Upper lobe of right lung (tissue), 1 donor: ENCODE results near the gene DHRS13. TPM values are rescaled to one million over a fixed set of nuclear protein-coding genes. Genes with fewer than 3 reads are reported as not detected.
"Not testable (repeated sequence)": the region's sequence is repeated elsewhere in the genome, so short reads cannot be mapped to it uniquely, and the experiment has no call there.

Experiments used
- ATAC-seq: fragments of 200-7000 bp; cut with Tn5 transposase; one replicate; pipeline ENCODE4 v1.9.1; 2020; ENCODE audit warnings: mild to moderate bottlenecking, moderate library complexity
- DNase-seq: peaks from one replicate; pipeline ENCODE4 v3.0.0-alpha.2; 2020
- H3K27ac ChIP-seq: fragments of 200-600 bp; one replicate; pipeline ENCODE4 v1.8.0; 2022
- H3K27me3 ChIP-seq: fragments of 200-600 bp; one replicate; pipeline ENCODE4 v1.8.0; 2022; ENCODE audit warnings: mild to moderate bottlenecking
- H3K36me3 ChIP-seq: fragments of 200-600 bp; one replicate; pipeline ENCODE4 v1.8.0; 2022
- H3K4me1 ChIP-seq: fragments of 200-600 bp; one replicate; pipeline ENCODE4 v1.8.0; 2022
- H3K4me3 ChIP-seq: fragments of 200-600 bp; one replicate; pipeline ENCODE4 v1.8.0; 2022; ENCODE audit warnings: mild to moderate bottlenecking
- H3K9me3 ChIP-seq: fragments of 200-600 bp; one replicate; pipeline ENCODE4 v1.8.0; 2022
- CTCF ChIP-seq: fragments of 200-600 bp; IDR thresholded peaks from one replicate; pipeline ENCODE4 v1.8.0; 2022; ENCODE audit warnings: antibody characterized with exemption
- intact Hi-C: fragments of 100-400 bp; cut with DNase I; formaldehyde crosslinking; loops from one replicate; pipeline ENCODE4 v1.11.0; 2022
- total RNA-seq: library from RNA; stranded (reverse); fragmentation: NEBNext Ultra II Directional; extraction: Animal tissue kit (Norgen Biotek cat#: 25700); gene quantifications from one replicate; pipeline ENCODE4 v1.2.1, GENCODE V29; 2021
- donor health status: DM: no; HTN: yes; CAD: no; lungs with severe emphysema.

DHRS13 gene
- total RNA-seq, 1 donor from 2014 or later = 12.8 TPM

- Histone ChIP-seq H3K4me1 (peaks cover 64% of the 10 kb centered on the region), H3K9me3 (no peaks in the 10 kb centered on the region), H3K27me3 (no peaks in the 10 kb centered on the region), H3K4me3 (no peak overlapping the region), H3K27ac (no peak overlapping the region), H3K36me3 (peaks cover 10% of the 10 kb centered on the region)
- ATAC-seq = peak; percentile 53
- no peak for DNase-seq
- intact Hi-C loops = no loop called here
- TF ChIP-seq CTCF = no peak
These were observed 37.8 kb upstream of the DHRS13 start for GRCh38 chr17:28940675-28941074.

DNA sequence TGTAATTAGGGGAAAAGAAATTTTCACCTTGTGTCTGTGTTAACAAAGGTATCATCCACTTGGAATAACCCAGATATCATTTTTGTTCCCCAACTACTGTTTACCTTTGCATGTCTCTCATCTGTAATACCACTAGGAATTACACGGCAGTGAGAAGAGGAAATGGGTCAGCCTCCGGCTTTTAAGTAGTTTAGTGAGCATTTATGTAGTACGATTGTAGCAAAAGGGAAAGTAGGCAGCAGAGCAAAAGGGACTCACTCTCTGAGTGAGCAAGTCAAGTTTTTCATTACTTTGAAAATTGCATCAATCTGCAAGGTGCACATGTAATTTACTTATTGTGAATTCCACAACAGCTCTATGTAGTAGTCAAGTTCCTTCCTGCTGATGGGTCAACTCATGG is 37.3 kb upstream of the DHRS13 start:
- H3K27ac ChIP-seq = no peak overlapping the region
- H3K4me3 ChIP-seq = no peak overlapping the region
- no peak for ATAC-seq
- peaks cover 64% of the 10 kb centered on the region for H3K4me1 ChIP-seq
- H3K27me3 ChIP-seq = no peaks in the 10 kb centered on the region
- no peak for TF ChIP-seq CTCF
- intact Hi-C loops = no loop called here
- no peak for DNase-seq
- H3K9me3 ChIP-seq = no peaks in the 10 kb centered on the region
- H3K36me3 ChIP-seq = peaks cover 10% of the 10 kb centered on the region

DNA sequence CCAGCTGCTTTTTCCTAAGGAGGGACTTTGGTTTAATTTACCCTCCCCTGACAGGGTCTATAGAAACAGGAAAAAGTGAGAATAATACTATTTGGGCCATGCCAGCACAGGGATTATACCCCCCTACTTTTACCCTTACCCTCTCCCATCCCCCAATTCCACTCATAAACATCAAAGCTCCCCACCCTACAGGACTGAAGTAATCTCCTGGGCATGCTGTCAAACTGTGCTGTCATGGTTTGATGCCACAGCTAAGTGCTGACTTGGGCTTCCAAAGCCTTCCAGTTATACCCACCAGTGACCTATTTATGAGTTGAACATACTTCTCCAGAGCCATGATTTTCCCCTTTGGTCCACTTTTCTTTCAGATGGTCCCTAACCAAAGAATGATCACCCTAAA is 35.7 kb upstream of the DHRS13 start:
- Histone ChIP-seq H3K27ac (peak overlapping the region; percentile 64), H3K27me3 (no peaks in the 10 kb centered on the region), H3K4me3 (no peak overlapping the region), H3K36me3 (peaks cover 8% of the 10 kb centered on the region), H3K4me1 (peaks cover 63% of the 10 kb centered on the region), H3K9me3 (no peaks in the 10 kb centered on the region)
- ATAC-seq (peak; percentile 20), DNase-seq (no peak)
- intact Hi-C loops = no loop called here
- no peak for TF ChIP-seq CTCF

GRCh38 chr17:28937044-28937729 is 34.3 kb upstream of the DHRS13 start:
- Histone ChIP-seq H3K9me3 (no peaks in the 10 kb centered on the region), H3K4me1 (peaks cover 63% of the 10 kb centered on the region), H3K27ac (peak overlapping the region; percentile 64), H3K36me3 (peaks cover 5% of the 10 kb centered on the region), H3K27me3 (no peaks in the 10 kb centered on the region), H3K4me3 (no peak overlapping the region)
- DNase-seq = no peak
- ATAC-seq = peak; percentile 80
- TF ChIP-seq CTCF = no peak
- intact Hi-C loops = no loop called here

GRCh38 chr17:28935744-28936460 is 33.0 kb upstream of the DHRS13 start:
- ATAC-seq (no peak), DNase-seq (no peak)
- Histone ChIP-seq H3K9me3 (no peaks in the 10 kb centered on the region), H3K27me3 (no peaks in the 10 kb centered on the region), H3K27ac (peak overlapping the region; percentile 9), H3K4me1 (peaks cover 59% of the 10 kb centered on the region), H3K4me3 (no peak overlapping the region), H3K36me3 (peaks cover 5% of the 10 kb centered on the region)
- intact Hi-C loops = no loop called here
- no peak for TF ChIP-seq CTCF

GRCh38 chr17:28934508-28934907 is 31.6 kb upstream of the DHRS13 start:
- H3K27me3 ChIP-seq, DNase-seq, H3K27ac ChIP-seq, H3K9me3 ChIP-seq, intact Hi-C loops, H3K36me3 ChIP-seq, H3K4me3 ChIP-seq, ATAC-seq: not testable (repeated sequence)
- peaks cover 53% of the 10 kb centered on the region for H3K4me1 ChIP-seq
